Mesendoderm (in vitro differentiated cells): Measurements from ENCODE around the gene ANKS1A.

Experiments used
- DNase-seq: peaks from one replicate; pipeline ENCODE4 v3.0.0; 2013
- H2AK5ac ChIP-seq: 2 replicates; pipeline ENCODE4 v1.6.1; 2013; ENCODE audit warnings: low read length, inconsistent platforms
- H2BK120ac ChIP-seq: 2 replicates; pipeline ENCODE4 v1.6.1; 2013; ENCODE audit warnings: low read depth, mild to moderate bottlenecking, low read length, moderate library complexity, mixed read lengths
- H2BK15ac ChIP-seq: replicated peaks from 2 replicates; pipeline ENCODE4 v1.6.1; 2013; ENCODE audit warnings: low read depth, mild to moderate bottlenecking, moderate library complexity
- H2BK5ac ChIP-seq: 2 replicates; pipeline ENCODE4 v1.6.1; 2013; ENCODE audit warnings: low read length, inconsistent platforms
- H3K18ac ChIP-seq: 2 replicates; pipeline ENCODE4 v1.6.1; 2013; ENCODE audit warnings: mild to moderate bottlenecking, low read length, mixed read lengths
- H3K23ac ChIP-seq: one replicate; pipeline ENCODE4 v1.6.1; 2013; ENCODE audit warnings: low read length
- H3K27ac ChIP-seq: 2 replicates; pipeline ENCODE4 v1.5.1; 2013; ENCODE audit warnings: low read depth, mild to moderate bottlenecking, inconsistent platforms, low read length, moderate library complexity
- H3K27me3 ChIP-seq: 2 replicates; pipeline ENCODE4 v1.6.1; 2013; ENCODE audit warnings: low read length, control low read depth, mild to moderate bottlenecking, inconsistent platforms; ENCODE audit not compliant: insufficient read depth, poor library complexity
- H3K36me3 ChIP-seq: 2 replicates; pipeline ENCODE4 v1.6.1; 2013; ENCODE audit warnings: low read length, inconsistent platforms; ENCODE audit not compliant: control insufficient read depth, insufficient read depth
- H3K4ac ChIP-seq: one replicate; pipeline ENCODE4 v1.6.1; 2013; ENCODE audit warnings: low read depth, mild to moderate bottlenecking, low read length, moderate library complexity
- H3K4me1 ChIP-seq: 2 replicates; pipeline ENCODE4 v1.6.1; 2013; ENCODE audit warnings: low read depth, low read length, inconsistent platforms; ENCODE audit not compliant: control insufficient read depth
- H3K4me2 ChIP-seq: 2 replicates; pipeline ENCODE4 v1.6.1; 2013; ENCODE audit warnings: low read length
- H3K4me3 ChIP-seq: 2 replicates; pipeline ENCODE4 v1.5.1; 2013; ENCODE audit warnings: mild to moderate bottlenecking, low read length
- H3K56ac ChIP-seq: one replicate; pipeline ENCODE4 v1.6.1; 2013; ENCODE audit warnings: low read length
- H3K79me1 ChIP-seq: 2 replicates; pipeline ENCODE4 v1.6.1; 2013; ENCODE audit warnings: low read length, inconsistent platforms
- H3K79me2 ChIP-seq: 2 replicates; pipeline ENCODE4 v1.6.1; 2013; ENCODE audit warnings: mild to moderate bottlenecking, low read length; ENCODE audit not compliant: control insufficient read depth, insufficient read depth
- H3K9ac ChIP-seq: 2 replicates; pipeline ENCODE4 v1.6.1; 2013; ENCODE audit warnings: low read length, inconsistent platforms
- H4K5ac ChIP-seq: one replicate; pipeline ENCODE4 v1.6.1; 2013; ENCODE audit warnings: low read length
- H4K8ac ChIP-seq: one replicate; pipeline ENCODE4 v1.6.1; 2013; ENCODE audit warnings: low read depth, mild to moderate bottlenecking, control low read depth, low read length, moderate library complexity
- WGBS: extraction: QIAGEN DNeasy Blood & Tissue Kit; methylation state at CpG from one replicate; pipeline ENCODE4 v1.1.7; 2013; ENCODE audit warnings: low lambda C conversion rate, missing lambda C conversion rate; ENCODE audit not compliant: insufficient coverage; ENCODE audit errors: extremely low coverage; 5-methylcytosine and 5-hydroxymethylcytosine counted together

The ANKS1A gene

DNA sequence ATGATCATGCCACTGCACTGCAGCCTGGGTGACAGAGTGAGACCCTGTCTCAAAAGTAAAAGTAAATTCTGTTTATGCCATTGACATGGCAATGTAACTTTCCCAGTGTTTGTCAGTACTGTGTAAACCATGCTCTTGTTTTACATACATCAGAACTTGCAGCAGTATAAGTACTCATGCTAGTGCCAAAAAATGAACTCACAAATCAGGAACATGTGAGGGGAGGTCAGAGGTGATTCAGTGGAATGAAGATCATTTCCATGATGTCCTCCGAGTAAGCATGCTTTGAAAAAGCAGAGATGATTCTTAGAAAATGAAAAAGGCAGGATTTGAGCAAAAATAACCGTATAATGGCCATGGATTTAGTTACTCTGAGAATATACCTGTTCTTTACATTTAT is 81.9 kb downstream of the ANKS1A start:
- Histone ChIP-seq H3K36me3 (no peaks in the 10 kb centered on the region), H3K56ac (no peak overlapping the region), H3K27me3 (no peaks in the 10 kb centered on the region), H3K23ac (no peak overlapping the region), H3K79me1 (no peaks in the 10 kb centered on the region), H4K5ac (no peak overlapping the region), H2BK15ac (no peak overlapping the region), H3K4me1 (no peaks in the 10 kb centered on the region), H3K18ac (no peak overlapping the region), H3K4ac (no peak overlapping the region), H3K9ac (no peak overlapping the region), H2BK5ac (no peak overlapping the region), H4K8ac (no peak overlapping the region), H2AK5ac (no peak overlapping the region), H3K4me2 (no peak overlapping the region), H3K4me3 (no peak overlapping the region), H3K27ac (no peak overlapping the region), H2BK120ac (no peak overlapping the region), H3K79me2 (no peaks in the 10 kb centered on the region)
- no CpG with 5 or more reads among the region's 2 CpGs for WGBS
- no peak for DNase-seq

DNA sequence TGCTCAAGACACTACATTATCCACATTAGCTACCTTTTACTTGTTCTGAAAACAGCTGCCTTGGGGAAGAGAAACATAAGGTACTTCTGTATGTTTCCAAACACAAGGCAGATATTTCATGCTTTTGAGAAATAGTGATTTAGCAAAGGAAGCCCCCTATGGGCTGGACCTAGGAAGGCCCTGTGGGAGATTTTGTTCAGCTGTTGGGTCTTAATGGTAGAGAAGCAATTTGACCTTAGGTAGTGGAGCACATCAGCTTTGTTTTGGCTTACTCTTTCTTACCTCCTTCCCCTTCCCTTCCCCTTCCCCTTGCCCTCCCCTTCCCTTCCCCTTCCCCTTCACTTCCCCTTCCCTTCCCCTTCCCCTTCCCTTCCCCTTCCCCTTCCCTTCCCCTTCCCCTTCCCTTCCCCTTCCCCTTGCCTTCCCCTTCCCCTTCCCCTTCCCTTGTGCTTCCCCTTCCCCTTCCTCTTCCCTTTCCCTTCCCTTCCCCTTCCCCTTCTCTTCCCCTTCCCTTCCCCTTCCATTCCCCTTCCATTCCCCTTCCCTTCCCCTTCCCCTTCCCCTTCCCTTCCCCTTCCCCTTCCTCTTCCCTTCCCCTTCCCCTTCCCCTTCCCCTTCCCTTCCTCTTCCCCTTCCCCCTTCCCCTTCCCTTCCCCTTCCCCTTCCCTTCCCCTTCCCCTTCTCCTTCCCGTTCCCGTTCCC is 84.6 kb downstream of the ANKS1A start:
- H3K4me1 ChIP-seq: no peaks in the 10 kb centered on the region
- no peak overlapping the region for H3K56ac ChIP-seq
- no peaks in the 10 kb centered on the region for H3K27me3 ChIP-seq
- H2BK120ac ChIP-seq: no peak overlapping the region
- DNase-seq: no peak
- H3K4me3 ChIP-seq: no peak overlapping the region
- H4K5ac ChIP-seq: no peak overlapping the region
- no peak overlapping the region for H2AK5ac ChIP-seq
- no peak overlapping the region for H2BK5ac ChIP-seq
- no peak overlapping the region for H3K18ac ChIP-seq
- H3K27ac ChIP-seq: no peak overlapping the region
- no peak overlapping the region for H3K9ac ChIP-seq
- H2BK15ac ChIP-seq: no peak overlapping the region
- no peak overlapping the region for H3K23ac ChIP-seq
- H4K8ac ChIP-seq: no peak overlapping the region
- no peak overlapping the region for H3K4me2 ChIP-seq
- no peaks in the 10 kb centered on the region for H3K79me1 ChIP-seq
- no peaks in the 10 kb centered on the region for H3K36me3 ChIP-seq
- no CpG with 5 or more reads among the region's 2 CpGs for WGBS
- H3K4ac ChIP-seq: no peak overlapping the region
- no peaks in the 10 kb centered on the region for H3K79me2 ChIP-seq

DNA sequence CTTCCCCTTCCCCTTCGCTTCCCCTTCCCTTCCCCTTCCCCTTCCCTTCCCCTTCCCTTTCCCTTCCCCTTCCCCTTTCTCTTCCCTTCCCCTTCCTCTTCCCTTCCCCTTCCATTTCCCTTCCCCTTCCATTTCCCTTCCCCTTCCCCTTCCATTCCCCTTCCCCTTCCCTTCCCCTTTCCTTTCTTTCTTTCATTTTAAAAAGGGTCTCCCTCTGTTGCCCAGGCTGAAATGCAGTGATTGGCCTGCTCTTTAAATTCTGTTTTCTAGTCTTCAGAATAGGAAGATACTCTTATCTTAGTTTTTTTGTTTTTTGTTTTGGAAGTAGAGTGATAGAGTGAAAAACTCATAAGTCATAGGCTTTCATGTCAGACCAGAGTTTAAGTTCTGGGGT is 85.2 kb downstream of the ANKS1A start:
- no peak overlapping the region for H4K5ac ChIP-seq
- H2AK5ac ChIP-seq: no peak overlapping the region
- no peak overlapping the region for H3K9ac ChIP-seq
- no peaks in the 10 kb centered on the region for H3K27me3 ChIP-seq
- H3K4ac ChIP-seq: no peak overlapping the region
- WGBS: no CpG with 5 or more reads among the region's 1 CpG
- no peaks in the 10 kb centered on the region for H3K36me3 ChIP-seq
- DNase-seq: no peak
- no peak overlapping the region for H2BK15ac ChIP-seq
- no peak overlapping the region for H3K18ac ChIP-seq
- no peaks in the 10 kb centered on the region for H3K4me1 ChIP-seq
- no peak overlapping the region for H3K27ac ChIP-seq
- no peak overlapping the region for H2BK120ac ChIP-seq
- H3K23ac ChIP-seq: no peak overlapping the region
- H3K4me3 ChIP-seq: no peak overlapping the region
- H3K79me2 ChIP-seq: no peaks in the 10 kb centered on the region
- no peak overlapping the region for H3K56ac ChIP-seq
- no peak overlapping the region for H2BK5ac ChIP-seq
- no peak overlapping the region for H3K4me2 ChIP-seq
- H3K79me1 ChIP-seq: no peaks in the 10 kb centered on the region
- no peak overlapping the region for H4K8ac ChIP-seq

DNA sequence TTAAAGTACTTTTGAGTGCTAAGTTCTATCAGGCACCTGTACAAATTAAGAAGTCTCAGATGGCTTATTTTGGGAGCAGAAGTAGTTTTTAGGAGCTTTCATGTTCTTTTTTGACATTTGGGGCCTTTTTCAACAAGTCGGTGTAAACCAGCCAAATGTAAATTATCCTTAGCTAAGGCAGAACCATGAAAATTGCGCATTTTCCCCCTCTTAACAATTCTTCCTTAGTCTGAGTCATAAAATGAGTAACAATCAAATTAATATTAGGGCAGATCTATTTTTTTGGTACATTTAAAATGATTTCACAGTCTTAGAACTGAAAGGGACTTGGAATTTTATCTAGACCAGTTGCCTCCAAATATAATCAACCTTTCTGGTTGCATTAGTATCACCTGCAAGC is 87.2 kb downstream of the ANKS1A start:
- Histone ChIP-seq H3K36me3 (no peaks in the 10 kb centered on the region), H4K5ac (no peak overlapping the region), H3K9ac (no peak overlapping the region), H3K79me2 (no peaks in the 10 kb centered on the region), H3K56ac (no peak overlapping the region), H3K27me3 (no peaks in the 10 kb centered on the region), H3K23ac (no peak overlapping the region), H2BK120ac (no peak overlapping the region), H3K79me1 (no peaks in the 10 kb centered on the region), H2AK5ac (no peak overlapping the region), H3K4me3 (no peak overlapping the region), H3K4me1 (no peaks in the 10 kb centered on the region), H4K8ac (no peak overlapping the region), H2BK5ac (no peak overlapping the region), H3K18ac (no peak overlapping the region), H3K4me2 (no peak overlapping the region), H3K27ac (no peak overlapping the region), H3K4ac (no peak overlapping the region), H2BK15ac (no peak overlapping the region)
- DNase-seq: no peak
- WGBS: no CpG with 5 or more reads among the region's 2 CpGs

DNA sequence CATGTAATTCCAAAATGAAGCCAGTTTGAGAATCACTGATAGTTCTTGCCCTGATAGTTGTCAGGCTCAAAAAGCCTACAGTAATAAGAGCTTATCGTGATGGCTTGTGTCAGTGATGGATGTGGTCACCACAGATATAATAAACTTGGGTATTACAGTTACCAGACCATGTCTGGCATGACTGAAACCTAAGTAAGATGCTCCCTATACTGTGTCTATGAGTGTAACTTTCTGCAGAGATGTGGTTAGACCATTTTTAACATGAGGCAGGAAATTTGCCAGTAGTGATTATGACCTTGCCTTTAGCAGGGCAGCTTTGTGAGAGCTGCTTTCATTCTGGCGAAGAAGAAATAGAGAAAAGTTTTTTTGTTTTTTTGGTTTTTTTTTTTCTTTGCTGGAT is 90.2 kb downstream of the ANKS1A start:
- Histone ChIP-seq H3K23ac (no peak overlapping the region), H4K5ac (no peak overlapping the region), H3K4me2 (no peak overlapping the region), H3K4me1 (no peaks in the 10 kb centered on the region), H3K79me2 (no peaks in the 10 kb centered on the region), H3K36me3 (no peaks in the 10 kb centered on the region), H2AK5ac (no peak overlapping the region), H3K18ac (no peak overlapping the region), H3K79me1 (no peaks in the 10 kb centered on the region), H3K4me3 (no peak overlapping the region), H2BK5ac (no peak overlapping the region), H4K8ac (no peak overlapping the region), H2BK15ac (no peak overlapping the region), H3K27ac (no peak overlapping the region), H3K9ac (no peak overlapping the region), H3K4ac (no peak overlapping the region), H3K27me3 (no peaks in the 10 kb centered on the region), H2BK120ac (no peak overlapping the region), H3K56ac (no peak overlapping the region)
- DNase-seq: no peak
- no CpG with 5 or more reads among the region's 2 CpGs for WGBS

DNA sequence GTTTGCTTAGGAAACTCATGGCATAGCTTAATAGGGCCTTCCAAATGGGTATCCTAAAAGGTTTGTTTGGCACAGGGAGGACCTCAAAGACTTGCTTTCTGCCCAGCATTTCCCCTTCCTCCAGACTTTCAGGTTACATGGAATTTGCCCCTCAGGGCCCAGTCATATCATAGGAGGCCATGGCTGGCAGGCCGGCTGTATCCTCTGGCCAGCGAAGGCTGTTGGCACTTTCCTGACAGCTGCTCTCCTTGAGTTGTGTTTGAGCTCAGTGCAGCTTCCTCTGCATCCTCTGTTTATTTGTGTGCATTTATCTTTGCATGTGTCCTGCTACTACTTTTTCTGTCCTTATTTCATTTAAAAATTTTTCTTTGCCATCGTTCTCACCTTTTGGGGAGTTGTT is 90.9 kb downstream of the ANKS1A start:
- Histone ChIP-seq H3K79me1 (no peaks in the 10 kb centered on the region), H2BK15ac (no peak overlapping the region), H3K79me2 (no peaks in the 10 kb centered on the region), H3K23ac (no peak overlapping the region), H3K27ac (no peak overlapping the region), H3K27me3 (no peaks in the 10 kb centered on the region), H3K4me1 (no peaks in the 10 kb centered on the region), H3K18ac (no peak overlapping the region), H2AK5ac (no peak overlapping the region), H3K4me2 (no peak overlapping the region), H3K56ac (no peak overlapping the region), H3K36me3 (no peaks in the 10 kb centered on the region), H3K9ac (no peak overlapping the region), H2BK5ac (no peak overlapping the region), H2BK120ac (no peak overlapping the region), H4K5ac (no peak overlapping the region), H4K8ac (no peak overlapping the region), H3K4ac (no peak overlapping the region), H3K4me3 (no peak overlapping the region)
- DNase-seq: no peak
- no CpG with 5 or more reads among the region's 3 CpGs for WGBS
